Neuronal stem cell (in vitro differentiated cells): Measurements from ENCODE around the gene FN3KRP.

Experiments
- DNase-seq: peaks from one replicate; pipeline ENCODE4 v3.0.0-alpha.2; 2013; ENCODE audit warnings: low spot score
- H2AFZ ChIP-seq: one replicate; pipeline ENCODE4 v1.6.1; 2013; ENCODE audit warnings: mild to moderate bottlenecking, low read length, inconsistent platforms
- H2AK5ac ChIP-seq: 2 replicates; pipeline ENCODE4 v1.6.1; 2013; ENCODE audit warnings: low read depth, mild to moderate bottlenecking, inconsistent platforms, low read length, moderate library complexity, mixed read lengths
- H2BK120ac ChIP-seq: 2 replicates; pipeline ENCODE4 v1.6.1; 2013; ENCODE audit warnings: low read depth, mild to moderate bottlenecking, inconsistent platforms, low read length, moderate library complexity, mixed read lengths
- H2BK12ac ChIP-seq: one replicate; pipeline ENCODE4 v1.6.1; 2013; ENCODE audit warnings: low read length, inconsistent platforms
- H2BK15ac ChIP-seq: 2 replicates; pipeline ENCODE4 v1.6.1; 2013; ENCODE audit warnings: mild to moderate bottlenecking, low read length, inconsistent platforms, mixed read lengths
- H2BK5ac ChIP-seq: one replicate; pipeline ENCODE4 v1.6.1; 2013; ENCODE audit warnings: inconsistent platforms, mild to moderate bottlenecking, low read length, moderate library complexity
- H3K14ac ChIP-seq: one replicate; pipeline ENCODE4 v1.6.1; 2013; ENCODE audit warnings: low read length, inconsistent platforms
- H3K18ac ChIP-seq: 2 replicates; pipeline ENCODE4 v1.6.1; 2013; ENCODE audit warnings: low read length, inconsistent platforms
- H3K23ac ChIP-seq: 2 replicates; pipeline ENCODE4 v1.6.1; 2013; ENCODE audit warnings: low read depth, mild to moderate bottlenecking, mixed read lengths, low read length, inconsistent platforms; ENCODE audit not compliant: poor library complexity
- H3K27ac ChIP-seq: replicated peaks from 3 replicates; pipeline ENCODE4 v1.5.1; 2013; ENCODE audit warnings: low read length, inconsistent platforms
- H3K27me3 ChIP-seq, 3 experiments: 2 replicates each; pipeline ENCODE4 v1.6.1; 2013; ENCODE audit warnings: low read length in 3 of 3, mild to moderate bottlenecking in 2 of 3, inconsistent platforms in 1 of 3, low read depth in 1 of 3, mixed read lengths in 1 of 3, moderate library complexity in 1 of 3; ENCODE audit not compliant: control insufficient read depth in 3 of 3, insufficient read depth in 3 of 3
- H3K36me3 ChIP-seq, 2 donors: replicated peaks in 1 of 2; 2 replicates each; pipeline ENCODE4 v1.6.1; 2013; ENCODE audit warnings: low read length in 2 of 2; ENCODE audit not compliant: control insufficient read depth in 2 of 2, insufficient read depth in 2 of 2
- H3K4ac ChIP-seq: 2 replicates; pipeline ENCODE4 v1.6.1; 2013; ENCODE audit warnings: inconsistent platforms, mild to moderate bottlenecking, low read length, moderate library complexity
- H3K4me1 ChIP-seq, 2 donors: 1 replicate in 1 of 2; 2 replicates in 1 of 2; pipeline ENCODE4 v1.6.1; 2013; ENCODE audit warnings: low read length in 2 of 2, low read depth in 1 of 2; ENCODE audit not compliant: control insufficient read depth in 2 of 2, insufficient read depth in 1 of 2
- H3K4me2 ChIP-seq: one replicate; pipeline ENCODE4 v1.6.1; 2013; ENCODE audit warnings: mild to moderate bottlenecking, low read length, inconsistent platforms; ENCODE audit not compliant: insufficient read depth, poor library complexity, severe bottlenecking
- H3K4me3 ChIP-seq, 2 donors: 2 replicates each; pipeline ENCODE4 v1.5.1; 2013; ENCODE audit warnings: low read length in 2 of 2, mild to moderate bottlenecking in 2 of 2, inconsistent platforms in 1 of 2, moderate library complexity in 1 of 2
- H3K79me1 ChIP-seq: one replicate; pipeline ENCODE4 v1.6.1; 2013; ENCODE audit warnings: low read depth, mild to moderate bottlenecking, inconsistent platforms, low read length, moderate library complexity
- H3K9ac ChIP-seq: one replicate; pipeline ENCODE4 v1.6.1; 2013; ENCODE audit warnings: mild to moderate bottlenecking, low read depth, low read length, inconsistent platforms; ENCODE audit not compliant: poor library complexity
- H3K9me3 ChIP-seq, 2 donors: replicated peaks in 1 of 2; 2 replicates each; pipeline versions ENCODE3 to v1.6.1; 2013; ENCODE audit warnings: low read length in 2 of 2, mild to moderate bottlenecking in 2 of 2, inconsistent platforms in 1 of 2, low read depth in 1 of 2, mixed read lengths in 1 of 2, moderate library complexity in 1 of 2; ENCODE audit not compliant: control insufficient read depth in 2 of 2, insufficient read depth in 1 of 2
- H4K8ac ChIP-seq: one replicate; pipeline ENCODE4 v1.6.1; 2013; ENCODE audit warnings: low read depth, mild to moderate bottlenecking, inconsistent platforms, low read length, moderate library complexity
- H4K91ac ChIP-seq: one replicate; pipeline ENCODE4 v1.6.1; 2013; ENCODE audit warnings: low read length, low read depth, mild to moderate bottlenecking, inconsistent platforms; ENCODE audit not compliant: poor library complexity
- WGBS, 2 donors: extraction: QIAGEN DNeasy Blood & Tissue Kit; methylation state at CpG; one replicate each; pipeline ENCODE4 v1.1.7; 2013; ENCODE audit warnings: missing lambda C conversion rate in 2 of 2, mixed read lengths in 1 of 2; ENCODE audit not compliant: insufficient read length in 2 of 2, insufficient replicate concordance in 1 of 2; ENCODE audit errors: extremely low coverage in 2 of 2; 5-methylcytosine and 5-hydroxymethylcytosine counted together

The FN3KRP gene

DNA sequence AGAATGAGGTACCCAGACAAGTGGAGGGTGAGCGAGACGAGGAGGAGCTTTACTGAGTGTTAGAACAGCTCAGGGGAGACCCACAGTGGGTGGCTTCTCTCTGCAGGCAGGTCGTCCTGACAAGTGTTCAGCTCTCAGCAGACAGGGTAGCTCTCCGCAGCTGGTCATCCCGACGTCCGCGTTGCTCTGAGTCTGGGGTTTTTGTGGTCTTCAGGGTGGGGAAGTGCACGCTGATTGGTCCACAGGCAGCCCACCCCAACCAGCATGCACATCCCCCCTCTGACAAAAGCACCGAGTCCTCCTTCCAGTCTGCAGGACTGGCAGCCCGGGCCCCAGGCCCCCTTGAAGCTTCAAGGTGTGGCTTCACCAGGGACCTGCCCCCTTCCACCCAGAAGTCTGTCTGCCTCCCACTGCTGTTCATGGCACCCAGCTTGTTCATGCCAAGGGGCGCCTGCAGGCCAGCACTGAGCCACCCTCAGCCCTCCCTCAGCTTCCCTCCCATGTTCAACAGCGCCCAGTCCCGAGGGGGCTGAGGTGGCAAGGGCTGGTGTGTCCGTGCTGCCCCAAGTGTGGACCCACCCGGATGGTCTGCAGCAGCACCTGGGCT is 48.4 kb upstream of the FN3KRP start:
- peaks cover 8 to 9% of the 10 kb centered on the region in 2 donors for H3K4me1 ChIP-seq
- H3K9me3 ChIP-seq: no peaks in the 10 kb centered on the region
- H3K79me1 ChIP-seq: peaks cover 2% of the 10 kb centered on the region
- H3K4me2 ChIP-seq: no peak overlapping the region
- no peak overlapping the region for H2BK5ac ChIP-seq
- peak overlapping the region; percentile 91 for H3K18ac ChIP-seq
- no peak overlapping the region for H3K27ac ChIP-seq
- H3K4me3 ChIP-seq: no peak overlapping the region
- no peaks in the 10 kb centered on the region for H3K36me3 ChIP-seq
- H3K4ac ChIP-seq: no peak overlapping the region
- WGBS, 2 donors: no CpG with 5 or more reads among the region's 16 CpGs
- no peak overlapping the region for H4K91ac ChIP-seq
- peak overlapping the region; percentile 98 for H3K14ac ChIP-seq
- no peaks in the 10 kb centered on the region for H3K27me3 ChIP-seq
- no peak overlapping the region for H2BK120ac ChIP-seq
- no peak for DNase-seq
- H2BK12ac ChIP-seq: peak overlapping the region; percentile 90
- H4K8ac ChIP-seq: peak overlapping the region; percentile 65
- H2AK5ac ChIP-seq: peak overlapping the region; percentile 74
- H3K9ac ChIP-seq: peak overlapping the region; percentile 70
- H2BK15ac ChIP-seq: peak overlapping the region; percentile 26
- peak overlapping the region; percentile 35 for H2AFZ ChIP-seq
- peak overlapping the region; percentile 44 for H3K23ac ChIP-seq

DNA sequence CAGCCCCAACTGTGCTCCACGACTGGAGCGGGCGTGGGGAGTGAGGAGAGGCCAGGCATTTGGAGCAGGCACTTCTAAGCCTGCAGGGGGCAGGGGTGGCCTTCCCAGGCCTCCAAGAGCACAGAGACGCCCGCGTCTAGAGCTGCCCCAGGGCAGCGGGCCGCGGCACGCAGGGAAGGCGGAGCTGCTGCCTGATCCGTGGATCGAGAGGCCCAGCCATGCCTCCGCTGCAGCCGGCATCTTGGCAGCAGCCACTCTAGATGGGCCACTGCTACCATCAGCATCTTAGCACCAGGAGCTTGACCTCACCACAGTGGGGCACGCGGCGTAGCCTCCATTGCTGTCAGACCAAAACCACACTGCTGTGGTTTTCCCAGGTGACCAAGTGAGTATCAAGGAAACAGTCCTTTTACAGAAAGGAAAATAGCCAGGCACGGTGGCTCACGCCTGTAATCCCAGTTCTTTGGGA is 47.8 kb upstream of the FN3KRP start:
- no peaks in the 10 kb centered on the region for H3K9me3 ChIP-seq

GRCh38 chr17:82670661-82671450 is 45.6 kb upstream of the FN3KRP start:
- H3K14ac ChIP-seq: no peak overlapping the region
- no peak overlapping the region for H3K18ac ChIP-seq
- H2AFZ ChIP-seq: no peak overlapping the region
- no peak overlapping the region for H4K91ac ChIP-seq
- H3K27me3 ChIP-seq: no peaks in the 10 kb centered on the region
- DNase-seq: no peak
- H2BK15ac ChIP-seq: no peak overlapping the region
- peaks cover 1% of the 10 kb centered on the region for H3K79me1 ChIP-seq
- no peak overlapping the region for H2AK5ac ChIP-seq
- H3K4me3 ChIP-seq: no peak overlapping the region
- H3K9me3 ChIP-seq: peaks cover 0 to 2% of the 10 kb centered on the region in 2 donors
- 100% methylated on average over 2 of the region's 19 CpGs; no CpG with 5 or more reads in 1 of the 2 donors for whole genome bisulfite sequencing, 2 donors
- no peak overlapping the region for H3K4me2 ChIP-seq
- H3K27ac ChIP-seq: no peak overlapping the region
- no peak overlapping the region for H2BK5ac ChIP-seq
- H3K4me1 ChIP-seq: peaks cover 0 to 3% of the 10 kb centered on the region in 2 donors
- H3K23ac ChIP-seq: no peak overlapping the region
- no peak overlapping the region for H3K4ac ChIP-seq
- no peaks in the 10 kb centered on the region for H3K36me3 ChIP-seq
- no peak overlapping the region for H4K8ac ChIP-seq
- H2BK120ac ChIP-seq: no peak overlapping the region
- no peak overlapping the region for H3K9ac ChIP-seq
- no peak overlapping the region for H2BK12ac ChIP-seq

More for the DNA sequence above, 47.8 kb upstream of the FN3KRP start:
- peak overlapping the region; percentile 74 for H2AK5ac ChIP-seq
- no peak overlapping the region for H3K4me2 ChIP-seq
- DNase-seq: peak; percentile 31
- H2AFZ ChIP-seq: peak overlapping the region; percentile 35
- H3K27ac ChIP-seq: no peak overlapping the region
- H3K4me3 ChIP-seq: peak overlapping the region in 1 of 2 donors; percentile 41
- no CpG with 5 or more reads among the region's 20 CpGs for WGBS, 2 donors
- H4K8ac ChIP-seq: peak overlapping the region; percentile 65
- no peaks in the 10 kb centered on the region for H3K36me3 ChIP-seq
- H3K79me1 ChIP-seq: peaks cover 2% of the 10 kb centered on the region
- peaks cover 8 to 9% of the 10 kb centered on the region in 2 donors for H3K4me1 ChIP-seq
- peak overlapping the region; percentile 44 for H3K23ac ChIP-seq
- peak overlapping the region; percentile 90 for H2BK12ac ChIP-seq
- no peak overlapping the region for H2BK5ac ChIP-seq
- peak overlapping the region; percentile 26 for H2BK15ac ChIP-seq
- H3K14ac ChIP-seq: peak overlapping the region; percentile 98
- H4K91ac ChIP-seq: no peak overlapping the region
- H3K4ac ChIP-seq: no peak overlapping the region
- no peaks in the 10 kb centered on the region for H3K27me3 ChIP-seq
- H3K18ac ChIP-seq: peak overlapping the region; percentile 91
- H2BK120ac ChIP-seq: no peak overlapping the region
- peak overlapping the region; percentile 70 for H3K9ac ChIP-seq
